Chondrocyte (in vitro differentiated cells): ENCODE data around the gene LMX1A. TPM values are rescaled to one million over a fixed set of nuclear protein-coding genes. Genes with fewer than 3 reads are reported as not detected.

Experiments used
- DNase-seq: peaks from one replicate; pipeline ENCODE4 v3.0.0; 2021; ENCODE audit warnings: mixed read lengths, low spot score
- H3K27ac Mint-ChIP-seq: one replicate; pipeline ENCODE4 v1.8.0; 2021; ENCODE audit warnings: mild to moderate bottlenecking, moderate library complexity, mixed read lengths; ENCODE audit not compliant: unreplicated experiment
- H3K27me3 Mint-ChIP-seq: 2 replicates; pipeline ENCODE4 v1.8.0; 2021; ENCODE audit warnings: low read depth, mixed read lengths
- H3K36me3 Mint-ChIP-seq: 2 replicates; pipeline ENCODE4 v1.8.0; 2021; ENCODE audit warnings: low read depth, mixed read lengths
- H3K4me1 Mint-ChIP-seq: 2 replicates; pipeline ENCODE4 v1.8.0; 2021; ENCODE audit warnings: low read depth, mild to moderate bottlenecking, mixed read lengths
- H3K4me3 Mint-ChIP-seq: one replicate; pipeline ENCODE4 v1.8.0; 2021; ENCODE audit warnings: mild to moderate bottlenecking, moderate library complexity, mixed read lengths; ENCODE audit not compliant: unreplicated experiment
- H3K9me3 Mint-ChIP-seq: 2 replicates; pipeline ENCODE4 v1.8.0; 2021; ENCODE audit warnings: low read depth, mixed read lengths
- total RNA-seq: library from RNA; stranded (reverse); gene quantifications from 3 replicates; pipeline ENCODE4 v1.2.1, GENCODE V29; 2021
- TF ChIP-seq, protein P1 (sequence below): fragments of 200-600 bp; sonication (generic); IDR thresholded peaks from 2 replicates; pipeline ENCODE4 v1.5.0; 2021; ENCODE audit warnings: antibody characterized with exemption, mild to moderate bottlenecking, moderate library complexity

LMX1A gene
- total RNA-seq, 1 donor from 2014 or later, result not detected

DNA sequence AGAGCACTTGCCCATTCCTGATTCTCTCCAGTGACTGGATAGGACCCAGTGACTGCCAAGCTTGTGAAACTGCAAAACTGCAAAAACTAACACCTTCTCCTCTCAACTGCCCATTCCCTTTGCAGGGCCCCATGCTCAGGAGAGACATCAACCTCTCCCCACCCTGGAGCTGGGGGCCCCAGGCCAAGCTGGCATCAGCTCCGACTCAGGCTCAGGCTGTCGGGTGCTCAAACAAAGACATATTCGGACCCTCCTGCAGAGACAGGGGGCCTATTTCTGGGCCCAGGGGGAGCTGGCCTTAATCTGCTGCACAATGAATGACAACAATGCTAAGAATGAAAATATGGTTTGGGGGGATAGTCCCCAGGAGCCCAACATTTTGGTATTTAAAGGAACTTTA lies 11.8 kb downstream of the LMX1A start:
- H3K4me3 Mint-ChIP-seq, result no peak overlapping the region
- TF ChIP-seq, protein P1, sequence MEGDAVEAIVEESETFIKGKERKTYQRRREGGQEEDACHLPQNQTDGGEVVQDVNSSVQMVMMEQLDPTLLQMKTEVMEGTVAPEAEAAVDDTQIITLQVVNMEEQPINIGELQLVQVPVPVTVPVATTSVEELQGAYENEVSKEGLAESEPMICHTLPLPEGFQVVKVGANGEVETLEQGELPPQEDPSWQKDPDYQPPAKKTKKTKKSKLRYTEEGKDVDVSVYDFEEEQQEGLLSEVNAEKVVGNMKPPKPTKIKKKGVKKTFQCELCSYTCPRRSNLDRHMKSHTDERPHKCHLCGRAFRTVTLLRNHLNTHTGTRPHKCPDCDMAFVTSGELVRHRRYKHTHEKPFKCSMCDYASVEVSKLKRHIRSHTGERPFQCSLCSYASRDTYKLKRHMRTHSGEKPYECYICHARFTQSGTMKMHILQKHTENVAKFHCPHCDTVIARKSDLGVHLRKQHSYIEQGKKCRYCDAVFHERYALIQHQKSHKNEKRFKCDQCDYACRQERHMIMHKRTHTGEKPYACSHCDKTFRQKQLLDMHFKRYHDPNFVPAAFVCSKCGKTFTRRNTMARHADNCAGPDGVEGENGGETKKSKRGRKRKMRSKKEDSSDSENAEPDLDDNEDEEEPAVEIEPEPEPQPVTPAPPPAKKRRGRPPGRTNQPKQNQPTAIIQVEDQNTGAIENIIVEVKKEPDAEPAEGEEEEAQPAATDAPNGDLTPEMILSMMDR, result no peak
- no peaks in the 10 kb centered on the region for H3K9me3 Mint-ChIP-seq
- no peak for DNase-seq
- no peaks in the 10 kb centered on the region for H3K36me3 Mint-ChIP-seq
- H3K27ac Mint-ChIP-seq, result no peak overlapping the region
- no peaks in the 10 kb centered on the region for H3K4me1 Mint-ChIP-seq
- H3K27me3 Mint-ChIP-seq, result peaks cover 78% of the 10 kb centered on the region

DNA sequence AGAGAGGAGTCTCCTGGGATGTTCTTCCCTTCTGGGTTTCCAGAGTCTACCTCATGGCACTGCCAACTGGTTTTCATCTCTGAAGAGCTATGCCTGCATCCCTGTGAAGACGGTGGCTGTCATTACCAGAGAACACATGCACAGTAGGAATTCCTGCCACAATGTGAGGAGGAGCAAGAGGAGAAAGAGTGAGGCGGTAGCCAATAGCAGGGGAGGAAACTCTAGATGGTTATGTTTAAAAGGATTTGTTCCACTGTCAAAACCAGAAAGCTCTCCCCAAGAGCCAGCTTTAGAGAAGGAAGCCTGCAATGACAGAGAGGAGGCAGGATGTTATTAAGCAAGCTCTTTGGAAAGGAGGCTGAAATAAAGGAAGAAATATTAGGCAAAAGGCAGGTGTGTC lies 12.3 kb downstream of the LMX1A start:
- Mint-ChIP-seq H3K27ac (no peak overlapping the region), H3K27me3 (peaks cover 73% of the 10 kb centered on the region), H3K4me1 (no peaks in the 10 kb centered on the region), H3K4me3 (no peak overlapping the region), H3K36me3 (no peaks in the 10 kb centered on the region), H3K9me3 (no peaks in the 10 kb centered on the region)
- DNase-seq, result no peak
- TF ChIP-seq, protein P1, result no peak

DNA sequence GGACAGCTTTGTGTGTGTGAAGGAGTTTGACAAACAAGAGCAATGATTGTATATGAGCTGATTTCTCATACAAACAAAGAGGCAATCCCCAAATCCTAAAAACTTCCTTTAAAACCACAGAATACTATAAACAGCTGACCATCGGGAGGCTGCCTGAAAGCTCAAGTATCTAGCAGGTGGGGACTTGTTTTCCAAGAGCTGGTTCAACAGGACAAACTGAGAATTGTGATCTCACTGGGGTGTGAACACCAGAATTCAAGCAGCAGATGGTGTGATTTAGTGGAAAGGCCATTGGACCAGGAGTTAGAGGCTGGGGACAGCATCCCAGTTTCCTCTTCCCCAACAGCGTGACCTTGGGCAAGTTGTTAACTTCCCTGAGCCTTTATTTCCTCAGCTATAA lies 13.9 kb downstream of the LMX1A start:
- H3K4me1 Mint-ChIP-seq, result no peaks in the 10 kb centered on the region
- no peak for DNase-seq

DNA sequence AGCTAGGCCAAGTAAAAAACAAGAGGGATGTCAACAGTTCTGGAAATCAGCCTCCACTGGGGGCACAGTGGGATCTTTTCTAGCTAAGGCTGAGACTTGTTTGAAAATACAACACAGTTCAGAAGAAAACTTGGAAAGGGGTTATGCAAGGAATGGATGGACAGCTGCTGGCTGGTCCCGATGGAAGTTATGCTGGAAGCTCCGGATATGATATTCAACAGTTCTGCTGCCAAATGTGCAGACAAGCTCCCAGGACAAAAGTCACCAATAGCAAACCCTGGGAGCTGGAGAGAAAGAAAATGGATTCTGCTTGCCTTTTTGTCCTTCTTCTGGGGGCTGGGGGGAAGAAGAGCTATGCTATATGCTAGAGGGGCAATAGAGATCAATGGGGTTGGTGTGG lies 14.3 kb downstream of the LMX1A start:
- no peak for DNase-seq

More for the DNA sequence above, 13.9 kb downstream of the LMX1A start:
- TF ChIP-seq, protein P1, result no peak
- Mint-ChIP-seq H3K27ac (no peak overlapping the region), H3K4me3 (no peak overlapping the region), H3K9me3 (no peaks in the 10 kb centered on the region), H3K36me3 (no peaks in the 10 kb centered on the region), H3K27me3 (peaks cover 60% of the 10 kb centered on the region)

DNA sequence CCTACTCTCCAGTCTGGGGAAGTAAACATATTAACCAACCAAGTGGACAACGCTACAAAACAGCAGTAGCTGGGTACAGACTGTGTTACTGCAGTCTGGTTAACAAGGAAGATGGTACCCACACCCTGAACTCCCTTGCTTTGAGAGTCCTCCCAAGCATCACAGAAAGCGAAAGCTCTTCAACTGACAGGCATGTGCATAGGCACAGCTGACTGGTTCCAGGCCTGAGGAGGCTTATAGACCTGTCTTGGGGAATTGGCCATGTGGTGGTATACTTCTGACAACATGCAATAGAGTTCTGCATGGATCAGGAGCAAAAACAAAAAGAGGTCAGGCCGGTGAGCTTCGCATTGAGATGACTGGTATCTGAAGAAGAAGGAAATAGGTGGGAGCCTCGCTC lies 17.4 kb downstream of the LMX1A start:
- H3K27ac Mint-ChIP-seq, result no peak overlapping the region
- H3K36me3 Mint-ChIP-seq, result no peaks in the 10 kb centered on the region
- H3K27me3 Mint-ChIP-seq, result peaks cover 37% of the 10 kb centered on the region
- TF ChIP-seq, protein P1, result no peak
- H3K9me3 Mint-ChIP-seq, result no peaks in the 10 kb centered on the region
- DNase-seq, result no peak
- H3K4me1 Mint-ChIP-seq, result no peaks in the 10 kb centered on the region
- no peak overlapping the region for H3K4me3 Mint-ChIP-seq

More for the DNA sequence above, 14.3 kb downstream of the LMX1A start:
- Mint-ChIP-seq H3K27ac (no peak overlapping the region), H3K27me3 (peaks cover 56% of the 10 kb centered on the region), H3K9me3 (no peaks in the 10 kb centered on the region), H3K36me3 (no peaks in the 10 kb centered on the region), H3K4me3 (no peak overlapping the region), H3K4me1 (no peaks in the 10 kb centered on the region)
- TF ChIP-seq, protein P1, result no peak
